ENCODE results near the gene IQGAP3.
"Not testable (repeated sequence)": the region's sequence is repeated elsewhere in the genome, so short reads cannot be mapped to it uniquely, and the experiment has no call there.

IQGAP3 gene

DNA sequence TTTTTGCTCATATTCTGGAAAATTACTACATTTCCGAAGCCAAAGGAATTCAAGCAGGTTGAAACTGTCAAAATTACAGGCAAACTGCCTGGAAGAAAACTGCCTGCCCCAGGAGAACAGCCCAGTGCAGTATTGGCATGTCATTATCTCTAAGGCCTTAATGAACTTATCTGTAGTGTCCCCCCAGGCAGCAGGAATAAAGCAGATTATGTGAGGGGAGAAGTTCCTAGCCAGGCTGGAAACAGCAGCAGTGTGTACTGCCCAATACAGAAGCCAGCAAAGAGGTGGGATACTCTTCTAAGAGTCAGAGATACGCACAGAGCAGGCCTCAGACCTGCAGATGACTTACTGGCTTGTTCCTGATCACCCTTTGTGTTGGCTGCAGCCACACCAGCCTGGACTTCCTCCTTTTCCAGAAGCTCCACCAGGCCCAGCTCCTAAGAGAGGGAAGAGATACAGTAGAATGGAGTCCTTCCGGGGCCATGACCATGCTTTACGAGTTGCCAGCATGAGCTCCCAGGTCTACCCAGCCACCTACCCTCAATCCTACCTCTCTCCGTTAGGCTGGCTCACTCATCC, 11.7 kb downstream of the IQGAP3 start:
- FAIRE-seq: no peak

DNA sequence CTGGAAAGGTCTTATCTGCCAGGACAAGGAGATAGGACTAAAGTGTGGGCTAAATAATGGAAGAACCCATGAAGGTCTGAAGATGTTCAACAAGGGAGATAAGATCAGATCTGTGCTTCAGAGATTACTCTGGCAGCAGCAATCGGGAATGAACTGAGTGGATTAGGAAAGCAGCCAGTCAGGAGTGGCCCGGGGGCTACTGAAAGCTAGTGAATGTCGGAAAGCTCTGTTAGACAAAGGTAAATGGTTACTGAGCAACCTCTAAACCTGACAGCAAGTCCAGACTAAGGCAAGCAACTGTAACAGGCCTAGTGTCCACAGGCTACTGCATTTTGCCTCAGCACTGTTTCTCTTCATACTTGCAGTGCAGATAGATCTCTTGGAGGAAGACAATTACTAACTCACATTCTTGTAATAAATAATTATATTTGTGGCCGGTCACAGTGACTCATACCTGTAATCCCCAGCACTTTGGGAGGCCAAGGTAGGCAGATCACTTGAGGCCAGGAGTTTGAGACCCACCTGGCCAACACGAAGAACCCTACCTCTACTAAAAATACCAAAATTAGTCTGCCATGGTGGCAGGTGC, 12.5 kb downstream of the IQGAP3 start:
- no peak for FAIRE-seq

DNA sequence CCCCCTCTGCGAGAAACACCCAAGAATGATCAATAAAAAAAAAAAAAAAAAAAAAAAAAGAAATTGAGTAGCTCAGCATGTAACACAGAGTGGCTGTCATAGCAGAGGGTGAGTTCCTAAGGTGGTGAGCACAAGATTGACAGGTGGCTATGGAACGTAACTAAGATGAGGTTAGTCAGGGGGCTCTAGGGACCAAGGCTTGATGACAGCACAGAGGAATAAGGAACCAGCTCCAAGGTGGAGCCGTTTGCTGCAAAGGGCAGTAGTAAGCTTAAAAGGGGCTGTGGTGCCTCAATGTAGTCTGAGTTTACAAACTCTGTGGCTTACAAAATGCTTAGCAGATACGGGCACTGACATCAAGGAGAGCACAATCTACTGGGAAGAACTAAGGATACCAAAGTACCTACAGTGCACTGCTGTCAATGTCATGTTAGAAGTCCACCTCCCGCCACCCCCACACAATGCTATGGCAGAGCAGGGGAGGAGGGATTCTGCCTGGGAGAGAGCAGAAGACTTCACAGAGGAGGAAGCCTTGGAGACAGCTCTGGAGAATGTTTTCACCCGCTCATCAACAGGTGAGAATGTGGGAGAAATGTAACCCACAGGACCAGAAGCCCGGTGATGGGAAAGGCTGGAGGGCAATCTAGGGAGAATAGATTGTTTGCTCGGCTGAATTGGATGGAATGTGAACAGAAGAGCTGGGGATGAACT, 13.1 kb downstream of the IQGAP3 start:
- FAIRE-seq: no peak

DNA sequence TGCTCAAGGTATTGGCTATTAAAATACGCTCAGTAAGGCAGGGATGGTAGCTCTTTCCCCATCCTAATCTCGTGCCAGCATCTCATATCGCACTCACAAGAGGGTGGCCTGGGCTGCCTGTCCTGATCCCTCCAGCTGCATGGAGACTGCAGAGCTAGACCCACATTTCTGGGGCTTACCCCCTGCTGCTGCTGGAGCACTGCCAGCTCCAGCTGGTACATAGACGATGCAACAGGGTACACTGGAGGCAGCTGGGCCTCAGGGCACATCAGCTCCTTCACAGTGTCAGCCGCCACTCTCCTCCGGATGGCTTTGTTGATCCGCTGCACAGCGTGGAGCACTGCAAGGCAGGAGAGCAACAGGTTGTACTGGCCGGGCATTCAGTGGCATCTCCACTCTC, 16.0 kb downstream of the IQGAP3 start:
- no peak for FAIRE-seq

DNA sequence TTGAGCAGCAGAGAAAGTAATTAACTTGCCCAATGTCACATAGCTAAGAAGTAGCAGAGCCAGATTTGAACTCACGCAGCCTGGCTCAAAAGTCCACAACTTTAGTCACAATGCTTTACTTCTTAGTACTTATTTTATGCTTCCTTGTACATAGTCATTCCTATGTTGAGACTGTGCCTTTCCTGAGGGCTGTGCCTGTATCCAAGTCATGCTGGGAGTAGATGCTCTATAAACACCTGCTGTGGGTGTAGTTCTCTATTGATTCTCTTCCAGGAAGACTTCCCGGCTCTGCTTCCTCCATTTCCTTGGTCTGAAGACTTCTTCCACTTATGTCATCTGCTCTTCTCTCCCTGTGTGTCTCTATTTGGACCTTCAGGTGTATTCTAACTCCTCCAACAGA, 16.6 kb downstream of the IQGAP3 start:
- no peak for FAIRE-seq

DNA sequence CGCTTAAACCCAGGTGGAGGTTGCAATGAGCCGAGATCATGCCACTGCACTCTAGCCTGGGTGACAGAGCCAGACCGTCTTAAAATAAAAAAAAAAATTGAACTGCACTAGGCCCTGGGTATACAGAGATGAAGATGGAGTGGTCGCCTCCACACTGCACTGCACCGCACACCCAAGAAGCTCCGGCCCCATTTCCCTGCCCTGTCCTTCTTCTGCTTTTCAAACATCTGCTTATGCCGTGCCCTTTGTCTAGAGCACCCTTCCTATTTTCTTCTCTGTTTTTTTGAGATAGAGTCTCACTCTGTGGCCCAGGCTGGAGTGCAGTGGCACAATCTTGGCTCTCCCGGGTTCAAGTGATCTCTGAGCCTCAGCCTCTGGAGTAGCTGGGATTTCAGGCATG, 17.4 kb downstream of the IQGAP3 start:
- FAIRE-seq: no peak

- FAIRE-seq: no peak
These were observed 18.4 kb downstream of the IQGAP3 start for GRCh38 chr1:156553860-156554485.

DNA sequence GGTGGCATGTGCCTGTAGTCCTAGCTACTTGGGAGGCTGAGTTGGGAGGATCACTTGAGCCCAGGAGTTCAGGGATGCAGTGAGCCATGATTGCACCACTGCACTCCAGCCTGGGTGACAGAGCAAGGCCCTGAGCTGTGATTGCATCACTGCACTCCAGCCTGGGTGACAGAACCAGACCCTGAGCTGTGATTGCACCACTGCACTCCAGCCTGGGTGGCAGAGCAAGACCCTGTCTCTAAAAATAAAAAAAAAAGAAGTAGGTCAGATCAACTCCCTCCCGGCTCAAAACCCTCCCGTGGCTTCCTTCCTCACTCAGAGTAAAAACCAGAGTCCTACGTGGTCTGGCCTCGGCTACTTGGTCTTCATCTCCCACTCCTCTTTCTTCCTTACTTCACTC, 19.4 kb downstream of the IQGAP3 start:
- FAIRE-seq: not testable (repeated sequence)

GRCh38 chr1:156552518-156552917, 19.8 kb downstream of the IQGAP3 start:
- FAIRE-seq: no peak

DNA sequence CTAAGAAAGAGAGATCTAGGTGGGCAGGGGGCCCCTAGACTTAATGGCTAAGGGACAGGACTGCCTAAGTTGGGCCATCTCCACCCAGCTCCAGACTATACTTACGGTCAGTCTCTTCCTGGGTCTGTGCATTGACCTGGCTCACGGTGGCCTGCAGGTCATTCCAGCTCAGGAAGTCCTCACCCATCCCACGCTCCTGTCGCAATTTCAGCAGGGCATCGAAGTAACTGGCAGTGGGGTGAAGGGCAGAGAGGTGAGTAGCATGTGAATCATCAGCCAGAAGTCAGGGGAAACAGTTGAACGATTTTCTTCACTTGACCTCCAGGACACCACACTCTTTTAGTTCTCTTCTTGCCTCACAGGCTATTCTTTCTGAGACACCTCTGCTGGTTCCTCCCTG, 20.5 kb downstream of the IQGAP3 start:
- no peak for FAIRE-seq

GRCh38 chr1:156551066-156551643, 21.2 kb downstream of the IQGAP3 start:
- FAIRE-seq: no peak

DNA sequence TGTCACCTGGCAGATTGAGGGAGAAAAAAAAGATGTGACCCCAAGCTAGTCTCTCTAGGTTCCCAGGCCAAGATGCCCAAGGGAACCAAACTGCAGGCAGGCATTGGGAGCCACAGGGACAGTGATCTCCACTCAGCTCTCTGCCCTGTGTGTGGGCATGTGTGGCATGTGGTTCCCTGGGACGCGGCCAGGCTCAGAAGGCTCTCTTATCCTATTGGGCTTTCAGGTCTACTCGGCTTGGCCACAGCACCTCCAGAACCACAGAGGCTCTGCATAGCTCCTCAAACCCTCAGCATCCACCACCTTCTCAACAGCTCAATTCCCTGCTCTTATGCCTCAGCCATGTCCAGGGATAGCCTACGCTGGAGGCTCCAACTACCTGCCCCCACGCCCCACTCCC, 22.0 kb downstream of the IQGAP3 start:
- FAIRE-seq: no peak

GRCh38 chr1:156549831-156550230, 22.5 kb downstream of the IQGAP3 start:
- no peak for FAIRE-seq

DNA sequence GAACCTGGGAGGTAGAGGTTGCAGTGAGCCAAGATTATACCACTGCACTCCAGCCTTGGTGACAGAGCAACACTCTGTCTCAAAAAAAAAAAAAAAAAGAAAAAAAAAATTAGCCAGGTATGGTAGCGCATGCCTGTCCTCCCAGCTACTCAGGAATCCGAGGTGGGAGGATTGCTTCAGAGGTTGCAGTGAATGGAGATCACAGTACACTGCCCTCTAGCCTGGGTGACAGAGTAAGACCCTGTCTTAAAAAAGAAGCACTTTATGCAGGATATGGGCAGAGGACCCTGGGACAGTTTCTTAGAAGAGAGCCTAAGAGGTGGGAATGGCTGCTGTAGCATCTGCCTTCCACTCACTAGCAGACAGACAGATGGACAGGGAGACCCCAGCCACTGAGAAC, 23.0 kb downstream of the IQGAP3 start:
- no peak for FAIRE-seq

- FAIRE-seq: no peak
These were observed 24.4 kb downstream of the IQGAP3 start for GRCh38 chr1:156547982-156548381.

DNA sequence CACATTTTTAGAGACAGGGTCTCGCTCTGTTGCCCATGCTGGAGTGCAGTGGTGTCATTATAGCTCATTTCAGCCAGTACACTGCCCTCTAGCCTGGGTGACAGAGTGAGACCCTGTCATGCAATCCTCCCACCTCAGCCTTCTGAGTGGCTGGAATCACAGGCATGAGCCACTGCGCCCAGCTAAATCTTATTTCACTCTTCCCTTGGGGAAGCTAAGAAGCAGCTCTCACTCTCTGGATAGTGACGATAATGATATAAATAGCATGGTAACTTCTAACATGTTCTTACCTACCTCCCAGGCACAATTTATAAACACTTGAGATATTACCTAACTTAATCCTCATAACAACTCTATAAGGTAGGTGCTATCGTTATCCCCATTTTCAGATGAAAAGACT, 24.9 kb downstream of the IQGAP3 start:
- no peak for FAIRE-seq

DNA sequence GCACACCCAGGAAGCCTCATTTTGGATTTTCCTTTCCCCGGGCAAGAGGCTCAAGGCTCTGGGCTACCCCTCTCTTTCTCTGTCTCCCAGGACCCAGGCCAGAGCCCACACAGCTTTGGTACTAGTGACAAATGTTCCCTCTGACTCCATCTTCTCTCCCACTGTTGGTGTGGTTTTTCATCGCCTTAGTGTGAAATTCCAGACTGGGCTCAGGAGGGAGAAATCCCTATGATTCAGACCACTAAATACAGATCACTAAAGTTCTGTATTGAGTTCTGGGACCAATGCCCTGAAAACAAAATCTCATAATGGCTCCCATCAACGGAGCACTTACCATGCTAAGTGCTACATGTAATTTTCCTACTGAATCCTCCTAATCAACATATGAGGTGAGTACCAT, 26.1 kb downstream of the IQGAP3 start:
- no peak for FAIRE-seq

DNA sequence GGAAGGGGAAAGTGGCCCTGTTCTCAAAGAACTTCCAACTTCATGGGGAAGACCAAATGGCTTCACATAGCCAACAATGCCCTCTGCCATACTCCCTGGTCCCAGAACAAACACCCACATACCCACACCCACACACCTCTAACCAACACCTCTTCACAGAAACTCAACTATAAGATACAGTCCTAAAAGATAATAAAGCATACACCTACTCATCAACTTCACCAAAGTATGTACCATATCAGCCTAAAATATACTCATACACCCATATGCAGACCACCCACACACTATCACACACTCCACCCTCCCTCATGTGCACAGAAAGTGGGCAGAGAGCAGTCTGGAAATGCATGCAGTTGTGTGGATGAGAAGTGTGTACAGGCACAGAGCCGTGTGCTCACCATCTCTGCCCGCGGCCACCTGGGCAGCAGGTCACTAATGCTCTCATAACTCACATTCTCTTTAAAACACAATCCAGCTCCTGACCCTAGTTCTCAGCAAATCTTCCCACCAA, 27.7 kb downstream of the IQGAP3 start:
- FAIRE-seq: no peak

- FAIRE-seq: no peak
These were observed 29.3 kb downstream of the IQGAP3 start for GRCh38 chr1:156543066-156543465.

DNA sequence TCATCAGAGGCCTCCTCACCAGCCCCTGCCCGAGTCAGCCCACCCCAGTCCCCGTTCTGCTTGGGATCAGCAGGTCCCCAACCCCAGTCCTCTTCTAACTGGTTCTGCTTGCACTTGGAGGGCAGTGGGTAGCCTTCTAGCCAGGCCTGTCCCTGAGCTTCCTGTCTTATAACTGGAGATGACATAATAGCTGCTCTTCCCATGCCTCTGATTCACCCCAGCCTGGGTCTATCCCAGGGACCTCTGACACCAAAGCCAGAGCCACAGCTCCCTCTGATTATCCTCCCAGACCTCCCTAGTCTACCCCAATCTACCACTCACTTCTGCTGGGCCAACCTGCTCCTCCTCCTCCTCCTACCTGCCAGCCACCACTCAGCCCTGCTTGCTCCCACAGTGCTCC, 31.4 kb downstream of the IQGAP3 start:
- FAIRE-seq: no peak

DNA sequence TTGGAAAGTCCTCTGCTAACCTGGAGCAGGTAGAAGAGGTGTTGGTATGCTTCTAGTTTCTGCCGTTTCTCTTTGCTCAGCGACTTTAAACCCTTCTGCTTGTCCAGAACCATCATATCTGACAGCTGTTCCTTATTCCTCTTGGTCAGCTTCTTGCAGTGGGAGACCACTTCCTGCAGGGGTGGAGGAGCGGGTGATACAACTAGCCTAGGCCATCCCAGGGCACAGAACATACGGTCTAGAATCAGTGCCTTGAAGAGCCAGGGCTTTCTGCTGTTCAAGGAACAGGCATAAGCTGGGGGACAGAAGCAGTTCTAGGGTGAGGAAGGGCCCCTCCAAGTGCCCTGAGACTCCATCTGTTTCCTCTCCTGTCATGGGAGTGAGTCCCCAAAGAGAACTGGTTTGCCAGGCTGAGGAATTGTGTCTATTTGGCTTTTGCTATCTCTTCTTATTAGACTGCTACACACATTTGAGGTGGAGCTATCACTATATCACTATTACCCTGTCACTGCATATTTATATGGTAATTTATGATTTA, 32.5 kb downstream of the IQGAP3 start:
- FAIRE-seq: no peak

DNA sequence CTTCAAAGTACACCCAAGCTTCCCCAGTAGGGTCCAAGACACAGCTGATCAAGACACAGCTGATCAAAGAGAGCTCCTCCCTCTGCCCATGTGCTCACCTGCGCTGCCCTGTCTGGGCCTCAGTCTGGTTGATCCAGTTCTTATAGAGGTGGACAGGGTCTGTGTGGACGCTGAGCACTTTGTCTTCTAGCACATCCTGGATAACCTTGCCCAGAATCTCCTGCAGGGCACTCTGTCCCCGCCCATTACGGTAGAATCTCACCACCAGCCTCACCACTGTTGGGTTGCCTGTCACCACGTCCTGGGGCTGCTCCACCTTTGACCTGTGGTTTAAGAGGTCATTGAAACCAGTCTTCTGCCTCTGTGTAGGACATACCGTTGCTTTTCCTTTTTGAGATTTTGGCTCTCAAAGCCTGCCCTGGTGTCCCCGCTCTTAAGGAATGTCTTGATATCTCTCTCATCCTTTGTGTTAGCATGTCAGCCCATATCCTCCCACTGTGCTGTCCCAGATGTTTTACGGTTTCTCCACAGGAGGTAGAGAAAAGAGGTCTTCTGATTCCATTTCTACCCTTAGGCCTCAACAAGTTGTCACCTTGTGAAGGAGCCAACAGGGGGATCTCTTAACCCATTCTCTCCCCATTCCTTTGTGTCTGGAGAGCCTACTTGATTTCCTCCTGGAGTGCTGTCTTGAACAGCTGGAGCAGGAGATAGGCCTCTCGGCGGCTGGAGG, 33.5 kb downstream of the IQGAP3 start:
- FAIRE-seq: no peak

- FAIRE-seq: no peak
These were observed 35.3 kb downstream of the IQGAP3 start for GRCh38 chr1:156537027-156537426.
